Parathyroid adenoma (tissue), 2 donors: ENCODE data around the gene UGT1A8.

Experiments
- H2AFZ ChIP-seq: fragments of 300-600 bp; sonication (generic); one replicate; pipeline ENCODE4 v1.7.0; 2017; ENCODE audit warnings: antibody characterized with exemption, mild to moderate bottlenecking
- H3K27ac ChIP-seq: fragments of 300-600 bp; sonication (generic); one replicate; pipeline ENCODE4 v1.7.0; 2017
- H3K27me3 ChIP-seq: fragments of 300-600 bp; sonication (generic); one replicate; pipeline ENCODE4 v1.7.0; 2017; ENCODE audit warnings: low read length; ENCODE audit not compliant: control insufficient read depth, insufficient read depth
- H3K36me3 ChIP-seq: fragments of 300-600 bp; sonication (generic); one replicate; pipeline ENCODE4 v1.7.0; 2017; ENCODE audit warnings: low read length; ENCODE audit not compliant: control insufficient read depth, insufficient read depth
- H3K4me1 ChIP-seq: fragments of 300-600 bp; sonication (generic); one replicate; pipeline ENCODE4 v1.7.0; 2017; ENCODE audit warnings: control low read depth
- H3K4me2 ChIP-seq: fragments of 300-600 bp; sonication (generic); one replicate; pipeline ENCODE4 v1.7.0; 2017; ENCODE audit warnings: low read length
- H3K4me3 ChIP-seq: fragments of 300-600 bp; sonication (generic); one replicate; pipeline ENCODE4 v1.7.0; 2017; ENCODE audit warnings: low read depth, low read length
- H3K79me2 ChIP-seq: fragments of 300-600 bp; sonication (generic); one replicate; pipeline ENCODE4 v1.7.0; 2017; ENCODE audit warnings: control low read depth
- H3K9ac ChIP-seq: fragments of 300-600 bp; sonication (generic); one replicate; pipeline ENCODE4 v1.7.0; 2017; ENCODE audit warnings: mild to moderate bottlenecking
- H3K9me3 ChIP-seq: fragments of 300-600 bp; sonication (generic); one replicate; pipeline ENCODE4 v1.7.0; 2017; ENCODE audit warnings: low read length; ENCODE audit not compliant: control insufficient read depth
- TF ChIP-seq, protein P1 (sequence below): fragments of 300-600 bp; sonication (generic); IDR thresholded peaks from one replicate; pipeline ENCODE4 v1.7.0; 2017; ENCODE audit warnings: antibody characterized with exemption, mild to moderate bottlenecking
- donor health status: primary hyperparathyroidism.

The UGT1A8 gene

DNA sequence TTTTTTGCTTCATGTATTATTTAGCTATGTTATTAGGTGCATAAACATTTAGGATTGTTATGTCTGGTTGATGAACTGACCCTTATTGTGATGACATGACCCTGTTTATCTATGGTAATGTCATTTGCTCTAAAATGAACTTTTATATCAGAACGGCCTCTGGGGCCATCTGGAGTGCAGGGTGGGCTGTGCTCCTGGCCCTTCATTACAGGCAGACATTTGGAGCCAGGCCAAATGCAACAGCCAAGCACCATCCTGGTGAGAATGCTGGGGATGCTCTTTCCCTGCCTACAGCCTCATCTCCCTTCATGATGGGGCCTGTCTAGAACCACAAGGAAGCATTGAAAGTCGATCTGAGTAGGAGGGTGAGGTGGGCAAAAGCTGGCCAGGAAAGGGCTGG lies 198.9 kb downstream of the UGT1A8 start:
- Histone ChIP-seq H3K4me3 (no peak overlapping the region), H3K36me3 (no peaks in the 10 kb centered on the region), H3K27ac (no peak overlapping the region), H3K4me2 (no peak overlapping the region), H3K27me3 (no peaks in the 10 kb centered on the region), H3K9me3 (no peaks in the 10 kb centered on the region), H3K4me1 (no peaks in the 10 kb centered on the region), H3K9ac (no peak overlapping the region), H2AFZ (no peak overlapping the region), H3K79me2 (no peaks in the 10 kb centered on the region)
- TF ChIP-seq, protein P1, sequence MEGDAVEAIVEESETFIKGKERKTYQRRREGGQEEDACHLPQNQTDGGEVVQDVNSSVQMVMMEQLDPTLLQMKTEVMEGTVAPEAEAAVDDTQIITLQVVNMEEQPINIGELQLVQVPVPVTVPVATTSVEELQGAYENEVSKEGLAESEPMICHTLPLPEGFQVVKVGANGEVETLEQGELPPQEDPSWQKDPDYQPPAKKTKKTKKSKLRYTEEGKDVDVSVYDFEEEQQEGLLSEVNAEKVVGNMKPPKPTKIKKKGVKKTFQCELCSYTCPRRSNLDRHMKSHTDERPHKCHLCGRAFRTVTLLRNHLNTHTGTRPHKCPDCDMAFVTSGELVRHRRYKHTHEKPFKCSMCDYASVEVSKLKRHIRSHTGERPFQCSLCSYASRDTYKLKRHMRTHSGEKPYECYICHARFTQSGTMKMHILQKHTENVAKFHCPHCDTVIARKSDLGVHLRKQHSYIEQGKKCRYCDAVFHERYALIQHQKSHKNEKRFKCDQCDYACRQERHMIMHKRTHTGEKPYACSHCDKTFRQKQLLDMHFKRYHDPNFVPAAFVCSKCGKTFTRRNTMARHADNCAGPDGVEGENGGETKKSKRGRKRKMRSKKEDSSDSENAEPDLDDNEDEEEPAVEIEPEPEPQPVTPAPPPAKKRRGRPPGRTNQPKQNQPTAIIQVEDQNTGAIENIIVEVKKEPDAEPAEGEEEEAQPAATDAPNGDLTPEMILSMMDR, result no peak

DNA sequence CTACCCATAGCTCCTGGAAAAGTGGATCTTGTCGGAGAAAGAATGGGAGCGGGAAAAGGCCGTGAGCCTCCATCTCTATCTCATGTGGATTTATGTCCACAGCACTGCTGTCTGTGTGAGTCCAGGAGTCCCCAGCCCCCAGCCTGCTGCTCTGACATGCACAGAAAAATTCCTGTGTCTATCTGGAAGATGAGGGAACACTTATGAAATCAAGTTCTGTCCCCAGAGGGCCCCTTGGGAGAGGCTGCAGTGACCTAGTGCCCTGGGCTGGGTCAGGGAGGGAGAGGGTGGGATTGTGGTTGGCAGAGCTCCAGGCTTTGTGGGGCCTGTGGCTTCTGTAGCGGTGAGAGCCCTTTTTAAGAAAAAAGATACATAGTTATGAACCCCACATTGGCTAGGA lies 199.3 kb downstream of the UGT1A8 start:
- TF ChIP-seq, protein P1, result no peak
- no peak overlapping the region for H3K4me3 ChIP-seq
- H3K9me3 ChIP-seq, result no peaks in the 10 kb centered on the region
- H3K4me2 ChIP-seq, result no peak overlapping the region
- H2AFZ ChIP-seq, result no peak overlapping the region
- H3K79me2 ChIP-seq, result no peaks in the 10 kb centered on the region
- H3K36me3 ChIP-seq, result no peaks in the 10 kb centered on the region
- H3K9ac ChIP-seq, result no peak overlapping the region
- H3K27me3 ChIP-seq, result no peaks in the 10 kb centered on the region
- H3K27ac ChIP-seq, result no peak overlapping the region
- H3K4me1 ChIP-seq, result no peaks in the 10 kb centered on the region

DNA sequence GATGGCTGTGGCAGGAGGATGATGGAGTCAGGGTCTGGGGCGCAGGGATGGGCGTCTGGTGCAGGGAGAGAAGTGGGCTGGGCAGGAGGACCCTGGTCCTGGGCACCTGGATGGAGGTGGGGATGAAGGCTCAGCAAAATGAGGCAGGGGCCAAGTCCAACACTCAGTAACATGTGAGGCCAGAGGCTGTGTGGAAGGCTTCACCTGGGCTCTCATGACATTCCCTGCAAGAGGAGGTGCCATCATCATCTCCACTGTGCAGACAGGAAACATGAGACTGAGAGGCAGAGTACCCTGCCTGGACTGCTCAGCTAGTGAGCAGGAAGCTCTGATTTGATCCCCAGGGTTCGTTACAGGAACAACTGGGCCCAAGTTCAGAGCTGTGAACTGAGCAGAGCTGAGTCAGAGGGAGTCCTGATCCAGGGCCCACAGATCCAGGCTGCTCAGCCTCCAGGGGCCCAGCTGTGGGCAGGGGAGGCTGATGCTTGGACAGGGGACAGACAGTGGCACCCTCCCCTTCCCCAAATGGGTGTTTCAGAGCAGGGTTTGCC lies 200.0 kb downstream of the UGT1A8 start:
- Histone ChIP-seq H3K4me3 (no peak overlapping the region), H3K9ac (no peak overlapping the region), H3K36me3 (no peaks in the 10 kb centered on the region), H3K4me1 (no peaks in the 10 kb centered on the region), H3K4me2 (no peak overlapping the region), H2AFZ (no peak overlapping the region), H3K27ac (no peak overlapping the region), H3K9me3 (no peaks in the 10 kb centered on the region), H3K27me3 (no peaks in the 10 kb centered on the region), H3K79me2 (no peaks in the 10 kb centered on the region)
- TF ChIP-seq, protein P1, result no peak

DNA sequence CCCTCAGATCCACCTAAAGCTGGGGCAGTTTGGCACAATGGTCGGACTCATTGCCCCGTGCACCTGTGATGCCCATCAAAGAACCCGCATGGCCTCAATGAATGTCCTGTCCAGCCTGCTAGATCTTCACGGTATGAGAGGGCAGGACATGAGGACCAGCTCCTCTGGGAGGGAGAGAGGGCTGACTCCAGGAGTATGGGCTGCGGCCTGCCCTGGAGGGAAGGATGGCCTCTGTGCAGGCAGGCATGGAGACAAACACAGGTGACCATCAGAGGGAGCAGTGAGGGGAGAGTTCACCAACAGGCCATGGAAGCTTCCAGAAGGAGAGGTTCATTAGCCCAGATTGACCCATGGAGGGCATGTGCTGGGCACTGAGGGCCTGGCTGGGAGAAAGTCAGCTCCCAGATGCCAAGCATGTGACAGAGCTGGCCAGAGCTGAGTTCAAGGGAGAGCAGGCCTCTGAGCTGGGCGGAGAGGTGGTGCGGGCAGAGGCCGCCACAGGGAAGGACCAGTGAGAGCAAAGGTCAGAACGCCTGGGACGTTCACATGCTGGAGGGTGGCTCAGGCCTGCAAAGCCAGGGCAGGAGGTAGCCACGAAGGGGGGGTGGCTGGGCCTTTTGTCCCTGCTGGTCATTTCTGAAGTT lies 200.7 kb downstream of the UGT1A8 start:
- no peak overlapping the region for H3K27ac ChIP-seq
- no peak overlapping the region for H3K4me3 ChIP-seq
- no peak overlapping the region for H3K4me2 ChIP-seq
- no peaks in the 10 kb centered on the region for H3K36me3 ChIP-seq
- no peaks in the 10 kb centered on the region for H3K79me2 ChIP-seq
- no peaks in the 10 kb centered on the region for H3K9me3 ChIP-seq
- H3K27me3 ChIP-seq, result no peaks in the 10 kb centered on the region
- no peak overlapping the region for H2AFZ ChIP-seq
- TF ChIP-seq, protein P1, result no peak
- H3K9ac ChIP-seq, result no peak overlapping the region
- H3K4me1 ChIP-seq, result no peaks in the 10 kb centered on the region
